ENCODE results near the gene SGSH.

- no peak for TF ChIP-seq POLR2A (IDR thresholded peaks at IDR 0.05)
- TF ChIP-seq, protein P1, sequence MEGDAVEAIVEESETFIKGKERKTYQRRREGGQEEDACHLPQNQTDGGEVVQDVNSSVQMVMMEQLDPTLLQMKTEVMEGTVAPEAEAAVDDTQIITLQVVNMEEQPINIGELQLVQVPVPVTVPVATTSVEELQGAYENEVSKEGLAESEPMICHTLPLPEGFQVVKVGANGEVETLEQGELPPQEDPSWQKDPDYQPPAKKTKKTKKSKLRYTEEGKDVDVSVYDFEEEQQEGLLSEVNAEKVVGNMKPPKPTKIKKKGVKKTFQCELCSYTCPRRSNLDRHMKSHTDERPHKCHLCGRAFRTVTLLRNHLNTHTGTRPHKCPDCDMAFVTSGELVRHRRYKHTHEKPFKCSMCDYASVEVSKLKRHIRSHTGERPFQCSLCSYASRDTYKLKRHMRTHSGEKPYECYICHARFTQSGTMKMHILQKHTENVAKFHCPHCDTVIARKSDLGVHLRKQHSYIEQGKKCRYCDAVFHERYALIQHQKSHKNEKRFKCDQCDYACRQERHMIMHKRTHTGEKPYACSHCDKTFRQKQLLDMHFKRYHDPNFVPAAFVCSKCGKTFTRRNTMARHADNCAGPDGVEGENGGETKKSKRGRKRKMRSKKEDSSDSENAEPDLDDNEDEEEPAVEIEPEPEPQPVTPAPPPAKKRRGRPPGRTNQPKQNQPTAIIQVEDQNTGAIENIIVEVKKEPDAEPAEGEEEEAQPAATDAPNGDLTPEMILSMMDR (IDR thresholded peaks at IDR 0.05), result no peak
These were observed 1.7 kb downstream of the SGSH start for GRCh38 chr17:80218391-80218790.

All from testis (tissue), 2 donors.